SK-N-MC (cell line): ENCODE data around the gene IMMP2L.

Experiments used
- EZH2 ChIP-seq: fragments of 200-600 bp; sonication (generic); IDR thresholded peaks from one replicate; pipeline ENCODE4 v1.6.1; 2017; ENCODE audit warnings: antibody characterized with exemption
- POLR2AphosphoS5 ChIP-seq: IDR thresholded peaks from 2 replicates; pipeline ENCODE4 v1.6.1; 2012; ENCODE audit warnings: mild to moderate bottlenecking, low read depth, low read length, borderline replicate concordance

DNA sequence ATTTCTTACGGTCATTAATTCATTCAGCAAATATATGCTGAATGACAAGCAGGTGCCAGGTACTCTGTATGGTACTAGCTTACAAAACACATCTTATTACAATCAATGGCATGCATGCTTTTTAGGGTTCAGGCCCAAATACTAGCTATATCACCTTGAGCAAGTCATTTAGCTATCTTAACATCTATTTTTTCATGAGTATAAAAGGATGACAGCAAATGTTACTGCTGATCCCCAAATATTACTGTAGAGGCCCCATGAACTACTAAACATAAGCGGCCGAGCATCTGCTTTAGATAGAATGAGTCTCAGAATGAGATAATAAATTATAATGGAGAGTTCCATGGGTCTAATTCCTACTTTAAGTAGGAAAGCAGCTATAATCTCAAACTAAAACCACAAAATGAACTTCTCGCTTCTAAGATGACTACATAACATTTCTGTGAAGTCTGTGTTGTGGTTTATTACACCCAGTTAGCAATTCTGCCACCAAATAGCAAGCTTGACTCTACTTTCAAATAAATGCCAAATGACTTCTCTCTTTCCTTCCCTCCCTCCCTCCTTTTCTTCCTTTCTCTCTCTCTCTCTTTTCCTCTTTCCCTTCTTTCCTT, 585.1 kb downstream of the IMMP2L start:
- no peak for TF ChIP-seq EZH2
- no peak for TF ChIP-seq POLR2AphosphoS5
